K562 (cell line): Measurements from ENCODE around the gene SLC38A2.

Experiments used
- FOXA3 ChIP-seq, 2 experiments: fragments of 450-650 bp in 1 of 2; sonication (generic) in 1 of 2; formaldehyde crosslinking; IDR thresholded peaks in 1 of 2; conservative IDR thresholded peaks in 1 of 2; 2 replicates each; pipeline versions ENCODE4 v1.4.0 to v1.8.0; 2020 to 2022; ENCODE audit warnings: mild to moderate bottlenecking in 2 of 2, missing genetic modification reagents in 1 of 2
- POLR2AphosphoS2 ChIP-seq: IDR thresholded peaks from 2 replicates; pipeline ENCODE4 v1.6.1; 2012; ENCODE audit warnings: low read length, improper control_type of control experiment

GRCh38 chr12:46366771-46367170 lies 5.8 kb downstream of the SLC38A2 start:
- no peak for TF ChIP-seq FOXA3 (CRISPR knock-in tag; conservative IDR thresholded peaks at IDR 0.05 in 1 of 2, IDR thresholded peaks at IDR 0.05 in 1 of 2)
- TF ChIP-seq POLR2AphosphoS2, result no peak
